A204.1 (cell line): ENCODE data around the gene AJUBA.
"Not testable (repeated sequence)": the region's sequence is repeated elsewhere in the genome, so short reads cannot be mapped to it uniquely, and the experiment has no call there.

ENCODE experiments used
- FAIRE-seq: peaks from 2 replicates; lab custom pipeline; 2012; peaks lifted over from hg19 to GRCh38; lab: Jason Lieb, UNC

AJUBA gene

DNA sequence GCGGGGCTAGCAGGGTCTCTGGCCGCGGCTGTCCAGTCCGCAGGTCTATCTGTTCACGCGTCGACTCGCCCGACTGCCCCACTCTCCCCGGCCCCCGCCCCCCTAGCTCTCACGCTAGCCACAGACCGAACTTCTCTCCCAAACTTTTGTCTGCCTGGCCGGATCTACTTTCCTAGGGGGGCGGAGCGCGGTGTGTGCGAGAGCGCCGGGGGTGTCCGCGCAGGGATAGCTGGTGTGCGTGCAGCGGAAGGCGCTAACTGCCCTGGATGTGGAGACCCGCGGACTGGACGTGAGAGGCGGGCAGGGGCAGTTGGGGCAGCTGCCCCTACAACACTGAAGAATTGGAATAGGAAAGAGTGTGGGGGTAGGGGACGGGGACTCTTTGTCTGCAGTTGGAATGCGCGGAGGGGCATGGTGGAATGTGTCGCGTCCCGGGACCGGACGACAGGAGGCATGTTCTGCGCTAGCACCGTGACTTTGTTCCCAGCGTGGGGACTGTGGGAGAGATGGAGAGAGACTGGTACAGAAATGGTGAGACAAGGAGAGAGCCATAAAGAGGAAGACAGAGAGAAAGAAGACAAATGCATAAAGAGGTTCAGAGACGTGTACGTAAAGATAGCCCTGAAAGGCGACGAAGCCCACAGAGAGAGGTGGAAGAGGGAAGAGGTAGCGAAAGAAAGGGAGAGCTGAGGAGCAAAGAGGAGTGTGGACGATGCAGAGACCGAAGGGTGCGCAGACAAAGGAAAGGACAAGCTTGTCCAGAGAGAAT, at the start of gene AJUBA:
Gene AJUBA (minus strand): TSS at position 75 of the 769 bp plus-strand sequence. CDS start 285 bp downstream, outside the sequence.
- FAIRE-seq, result no peak

DNA sequence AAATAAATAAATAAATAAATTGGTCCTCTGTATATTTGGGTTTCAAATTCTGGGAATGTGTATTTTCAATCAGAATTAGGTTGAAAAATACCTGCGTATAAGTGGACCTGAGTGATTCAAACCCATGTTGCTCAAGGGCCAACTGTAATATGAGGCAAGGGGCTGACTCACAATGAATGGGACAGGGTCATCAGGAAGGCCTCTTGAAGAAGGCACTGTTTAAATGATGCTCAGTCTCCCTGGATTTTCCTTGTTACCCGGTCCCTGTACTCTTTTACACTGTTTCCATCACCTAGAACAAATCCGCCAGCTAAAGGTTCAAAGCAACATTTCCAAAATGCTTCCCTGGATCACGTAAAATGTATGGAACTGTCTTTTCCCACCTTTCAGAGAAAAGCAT, 48.6 kb upstream of the AJUBA start:
- no peak for FAIRE-seq

DNA sequence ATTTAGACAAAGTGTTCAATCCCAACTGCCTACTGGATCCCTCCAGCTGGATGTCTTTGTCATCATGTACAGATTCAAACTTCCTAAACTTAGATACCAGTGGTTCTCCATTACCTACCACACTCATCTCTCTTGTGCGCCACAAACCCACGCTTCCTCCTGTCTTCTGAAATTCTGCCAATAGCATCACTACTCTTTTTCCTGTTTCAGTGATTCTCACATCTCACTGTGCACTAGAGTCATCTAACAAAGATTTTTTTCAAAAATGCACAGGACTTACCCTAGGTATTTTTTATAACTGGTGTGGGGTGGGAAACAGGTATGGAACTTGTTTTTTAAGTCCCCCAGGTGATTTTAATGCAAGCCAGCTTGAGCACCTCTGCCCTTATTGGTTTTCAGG, 46.4 kb upstream of the AJUBA start:
- FAIRE-seq, result no peak

DNA sequence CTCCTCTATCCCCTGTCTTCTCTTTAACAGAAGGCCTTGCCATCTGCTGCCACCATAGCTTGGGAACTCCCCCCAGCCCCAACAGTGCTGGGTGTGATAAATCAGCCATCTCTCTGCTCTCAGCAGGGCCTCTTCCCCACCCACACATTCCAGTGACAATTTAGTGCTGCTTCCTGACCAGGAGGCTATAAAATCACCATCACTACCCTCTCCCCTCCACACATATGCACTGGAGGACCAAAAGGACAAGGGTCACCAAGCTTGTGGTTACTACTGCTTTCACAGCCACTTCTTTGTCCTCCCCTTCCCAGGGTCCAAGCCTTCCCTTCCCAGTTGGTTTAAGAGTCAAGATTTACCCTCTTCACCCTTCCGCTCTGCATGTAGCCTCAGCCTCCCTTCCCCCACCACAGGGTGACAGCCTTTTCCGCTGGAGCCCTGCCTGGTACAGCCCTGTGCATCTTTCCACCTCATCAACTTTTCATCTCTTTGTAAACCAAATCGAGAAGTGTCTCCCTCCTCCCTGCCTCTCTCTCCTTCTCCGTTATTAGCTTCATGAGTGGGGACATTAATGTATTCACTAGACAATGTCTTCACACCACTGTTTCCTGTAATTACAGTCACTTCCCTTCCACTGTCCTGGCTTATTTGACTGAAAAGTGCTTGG, 42.9 kb upstream of the AJUBA start:
- no peak for FAIRE-seq

DNA sequence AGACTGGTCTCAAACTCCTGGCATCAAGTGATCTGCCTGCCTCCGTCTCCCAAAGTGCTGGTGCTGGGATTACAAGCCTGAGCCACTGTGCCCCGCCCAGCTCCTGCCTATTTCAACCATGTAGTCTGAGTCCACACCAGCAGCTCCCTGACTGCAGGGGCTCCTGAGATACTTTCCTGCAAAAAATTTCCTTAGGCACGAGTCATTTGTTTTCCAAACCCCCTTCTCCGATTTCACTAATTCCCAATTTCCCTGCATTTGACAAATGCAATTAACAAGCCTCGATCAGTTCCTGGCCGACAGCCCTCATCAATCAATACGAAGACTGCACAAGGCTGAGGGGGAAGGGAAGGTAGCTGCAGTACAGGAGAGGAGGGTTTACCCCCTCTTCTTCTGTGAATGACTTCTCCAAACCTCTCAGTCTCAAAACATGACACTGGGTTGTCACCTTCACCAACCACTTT, 42.3 kb upstream of the AJUBA start:
- FAIRE-seq, result no peak

DNA sequence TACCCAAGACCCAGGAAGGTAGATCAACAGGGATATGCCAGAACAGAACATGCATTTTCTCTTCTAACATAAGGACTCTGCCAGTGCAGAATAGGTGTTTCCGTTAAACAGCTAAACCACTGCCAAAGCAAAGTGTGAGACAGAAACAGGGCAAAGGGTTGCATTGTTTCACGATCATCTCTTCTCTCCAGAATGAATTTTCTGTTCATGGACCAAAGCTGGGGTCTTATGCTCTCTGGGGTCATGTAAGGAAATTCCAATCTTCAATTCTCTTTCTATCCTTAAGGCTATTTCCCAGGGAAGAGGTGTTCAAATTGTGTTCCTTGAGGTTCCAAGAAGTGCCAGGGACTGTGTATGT, 41.4 kb upstream of the AJUBA start:
- FAIRE-seq, result no peak

DNA sequence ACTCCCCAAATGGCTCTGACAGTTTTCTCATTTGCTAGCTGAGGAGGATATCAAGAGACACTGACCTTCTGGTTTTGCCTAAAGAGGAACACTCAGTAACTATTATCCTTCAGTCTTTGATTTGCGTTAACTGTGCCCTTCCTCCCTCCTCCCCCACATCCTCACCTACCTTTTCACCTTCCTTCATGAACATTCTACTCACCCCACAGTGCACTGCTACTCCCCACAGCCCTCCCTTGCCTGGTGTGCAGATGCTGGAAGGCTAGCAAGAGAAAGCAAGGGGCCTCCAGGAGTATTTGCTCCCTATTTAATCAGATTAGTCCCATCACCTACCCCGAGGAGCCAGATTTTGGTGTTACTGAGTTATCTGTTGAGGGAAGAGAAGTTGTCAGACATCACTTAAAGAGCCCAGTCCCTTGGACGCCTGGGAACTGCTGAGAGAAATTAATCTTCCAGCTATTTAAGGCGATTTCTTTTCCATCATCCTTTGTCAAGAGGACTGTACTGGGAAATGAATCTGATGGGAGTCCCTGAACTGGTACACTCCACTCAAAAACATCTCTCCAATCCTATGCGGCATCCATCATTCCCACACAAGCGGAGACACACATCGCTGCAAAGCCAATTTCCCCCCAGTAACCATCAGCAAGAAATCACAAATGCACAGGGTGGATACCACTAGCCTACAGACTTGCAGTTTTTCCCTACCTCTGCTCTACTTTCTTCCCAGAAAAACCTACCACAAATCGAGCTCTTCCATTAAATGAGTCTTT, 40.9 kb upstream of the AJUBA start:
- no peak for FAIRE-seq

DNA sequence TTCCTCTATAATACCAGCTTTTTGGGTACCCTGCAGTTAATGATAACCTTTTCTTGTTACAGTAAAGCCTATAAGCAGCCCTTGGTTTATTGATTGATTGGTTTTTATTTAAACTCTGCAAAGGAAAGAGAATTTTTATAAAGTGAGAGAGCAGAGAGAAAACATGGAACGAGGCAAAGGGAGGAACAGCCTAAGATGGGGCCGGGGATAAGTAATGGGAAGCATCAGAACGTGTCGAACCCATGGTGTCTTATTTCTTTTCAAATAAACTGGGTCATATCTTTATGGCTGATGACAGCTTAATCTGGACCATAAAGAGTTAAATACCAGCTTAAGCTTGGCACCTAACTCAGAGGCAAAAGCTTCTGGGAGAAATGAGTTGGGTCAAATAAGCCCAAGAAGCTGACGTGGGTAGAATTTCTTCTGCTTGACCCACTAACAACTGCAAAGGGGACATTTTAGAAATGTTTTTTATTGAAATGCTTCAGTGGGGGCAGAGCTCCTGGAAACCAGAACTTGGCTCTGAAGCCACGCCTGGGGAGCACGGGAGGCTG, 39.6 kb upstream of the AJUBA start:
- no peak for FAIRE-seq

DNA sequence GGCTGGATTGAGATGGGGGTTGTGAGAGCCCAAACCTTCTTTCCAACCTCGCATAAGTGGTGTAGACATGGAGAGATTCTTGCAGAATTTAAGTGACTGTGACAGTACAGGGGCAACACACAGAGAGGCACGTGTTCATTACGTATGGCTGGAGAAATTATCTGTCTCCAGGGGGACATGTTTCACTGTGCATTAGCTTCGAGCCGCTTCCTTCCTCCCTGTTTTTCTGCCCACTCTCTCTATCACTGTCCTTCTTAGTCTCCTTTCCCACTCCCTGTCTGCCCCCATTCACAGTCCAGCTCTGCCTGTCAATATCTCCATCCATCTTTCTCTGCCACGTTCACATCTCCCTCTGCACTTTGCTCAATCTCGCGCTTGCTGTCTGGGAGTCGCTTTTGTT, 39.1 kb upstream of the AJUBA start:
- FAIRE-seq, result no peak

DNA sequence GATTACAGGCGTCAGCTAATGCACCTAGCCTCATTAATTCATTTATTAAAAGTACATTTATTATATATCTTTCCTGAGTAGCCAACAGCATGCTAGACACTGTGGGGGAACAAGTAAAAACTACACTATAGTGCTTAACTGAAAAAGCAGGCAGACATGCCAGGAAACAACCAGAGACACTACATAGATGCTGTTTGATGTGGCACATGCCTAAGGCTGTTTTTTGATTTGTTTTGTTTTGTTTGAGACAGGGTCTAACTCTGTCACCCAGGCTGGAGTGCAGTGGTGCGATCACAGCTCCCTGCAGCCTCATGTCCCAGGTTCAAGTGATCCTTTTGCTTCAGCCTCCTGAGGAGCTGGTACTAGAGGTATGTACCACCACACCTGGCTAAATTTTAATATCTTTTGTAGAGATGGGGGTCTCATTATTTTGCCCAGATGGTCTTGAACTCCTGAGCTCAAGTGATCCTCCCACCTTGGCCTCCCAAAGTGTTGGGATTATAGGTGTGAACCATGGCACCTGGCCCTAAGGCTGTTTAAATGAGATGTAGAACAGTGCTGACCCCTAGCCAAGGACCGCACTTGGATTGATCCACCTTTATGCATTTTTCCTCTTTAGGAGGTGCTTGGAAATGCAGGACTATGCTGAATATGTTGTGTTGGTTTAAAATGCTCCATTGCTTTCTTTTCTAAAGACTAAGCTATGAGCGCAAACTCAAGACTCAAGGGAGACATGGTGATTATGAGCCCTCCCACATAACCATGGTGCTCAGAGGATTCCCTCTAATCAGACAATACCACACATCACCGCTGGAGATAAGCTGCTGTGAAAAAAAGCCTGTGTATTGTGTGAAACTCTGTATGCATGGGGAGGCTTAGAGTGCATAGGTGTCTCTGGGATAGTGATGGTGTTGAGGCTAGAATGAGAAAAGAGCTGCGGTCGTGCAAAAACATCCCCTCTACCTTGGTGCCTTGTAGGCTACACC, 38.1 kb upstream of the AJUBA start:
- FAIRE-seq, result no peak

DNA sequence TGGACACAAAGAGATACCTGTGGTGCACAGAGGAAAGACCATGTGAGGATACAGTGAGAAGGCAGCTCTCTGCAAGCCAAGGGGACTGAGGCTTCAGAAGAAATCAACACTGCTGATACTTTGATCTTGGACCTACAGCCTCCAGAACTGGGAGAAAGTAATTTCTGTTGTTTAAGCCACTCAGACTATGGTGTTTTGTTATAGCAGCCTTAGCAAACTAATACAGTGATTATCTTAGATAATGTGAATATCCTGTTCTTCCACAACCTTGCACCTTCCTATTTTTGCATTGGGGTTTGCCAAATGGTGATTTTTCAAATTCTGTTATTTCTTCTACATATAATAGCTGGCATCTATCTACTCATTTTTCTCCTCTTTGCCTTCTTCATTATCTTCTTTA, 35.8 kb upstream of the AJUBA start:
- no peak for FAIRE-seq

DNA sequence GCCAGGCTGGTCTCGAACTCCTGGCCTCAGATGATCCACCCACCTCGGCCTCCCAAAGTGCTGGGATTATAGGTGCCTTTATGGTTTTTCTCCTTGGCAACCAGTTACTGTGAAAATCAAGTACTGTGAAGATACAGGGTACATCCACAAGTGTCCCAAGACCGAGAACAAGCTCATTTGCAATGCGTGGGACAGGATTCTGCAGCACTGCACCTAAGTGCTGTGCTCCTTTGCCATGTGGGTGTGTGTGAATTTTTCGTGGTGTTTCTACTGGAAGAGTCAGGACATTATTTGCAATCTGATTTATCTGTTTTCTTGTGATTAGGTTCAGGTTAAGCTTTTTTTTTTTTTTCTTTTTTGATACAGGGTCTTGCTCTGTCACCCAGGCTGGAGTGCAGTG, 34.7 kb upstream of the AJUBA start:
- FAIRE-seq, result no peak

DNA sequence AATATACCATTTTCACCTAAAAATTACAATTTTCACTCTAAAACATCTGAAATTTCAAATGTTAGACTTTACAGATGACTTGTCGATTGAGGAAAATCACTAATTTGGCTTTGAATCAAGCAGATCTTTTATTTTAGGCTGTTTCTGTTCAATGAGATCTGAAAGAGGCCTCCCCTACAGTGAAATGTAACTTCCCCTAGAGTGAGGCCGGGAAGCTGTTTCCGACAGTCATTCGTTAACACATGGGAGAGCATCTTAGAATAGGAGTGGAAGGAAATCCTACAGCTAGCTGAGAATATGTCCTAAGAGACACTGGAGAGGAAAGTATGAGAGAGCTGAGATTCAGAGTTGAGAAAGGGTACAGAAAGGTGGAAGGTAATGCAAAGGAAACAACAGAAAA, 33.3 kb upstream of the AJUBA start:
- no peak for FAIRE-seq

DNA sequence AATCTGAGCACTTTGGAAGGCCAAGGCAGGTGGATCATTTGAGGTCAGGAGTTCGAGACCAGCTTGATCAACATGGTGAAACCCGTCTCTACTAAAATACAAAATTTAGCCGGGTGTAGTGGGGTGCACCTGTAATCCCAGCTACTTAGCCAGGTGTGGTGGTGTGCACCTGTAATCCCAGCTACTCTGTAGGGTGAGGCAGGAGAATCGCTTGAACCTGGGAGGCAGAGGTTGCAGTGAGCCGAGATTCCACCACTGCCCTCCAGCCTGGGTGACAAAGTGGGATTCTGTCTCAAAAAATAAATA, 31.4 kb upstream of the AJUBA start:
- FAIRE-seq, result not testable (repeated sequence)

DNA sequence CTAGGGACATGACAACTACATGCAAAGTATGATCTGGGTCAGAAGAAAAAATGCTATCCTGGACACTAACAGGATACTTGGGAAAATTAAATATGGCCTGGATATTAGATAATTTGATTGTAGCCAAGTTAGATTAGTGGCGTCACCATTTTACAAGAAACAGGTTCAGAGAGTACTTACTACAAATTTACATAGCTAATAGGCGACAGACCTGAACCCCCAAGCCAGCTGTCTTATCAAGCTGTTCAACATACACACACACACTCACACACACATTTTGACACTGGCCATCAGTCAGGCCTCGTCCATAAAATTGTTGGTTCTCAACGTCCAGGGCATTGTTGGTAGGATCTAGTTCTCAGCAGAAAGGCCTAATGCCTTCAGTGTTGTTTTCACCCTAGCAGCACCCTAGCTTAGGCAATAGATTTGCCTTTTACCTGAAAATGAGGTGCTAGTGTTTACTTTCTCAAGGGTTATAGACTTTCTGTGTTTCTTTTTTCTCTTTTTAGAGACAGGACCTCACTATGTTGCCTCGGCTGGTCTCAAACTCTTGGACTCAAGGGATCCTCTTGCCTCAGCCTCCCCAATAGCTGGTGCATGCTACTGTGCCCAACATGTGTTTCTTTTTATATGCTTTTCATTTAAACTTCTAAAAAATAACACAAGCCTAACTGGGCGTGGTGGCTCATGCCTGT, 30.9 kb upstream of the AJUBA start:
- no peak for FAIRE-seq

DNA sequence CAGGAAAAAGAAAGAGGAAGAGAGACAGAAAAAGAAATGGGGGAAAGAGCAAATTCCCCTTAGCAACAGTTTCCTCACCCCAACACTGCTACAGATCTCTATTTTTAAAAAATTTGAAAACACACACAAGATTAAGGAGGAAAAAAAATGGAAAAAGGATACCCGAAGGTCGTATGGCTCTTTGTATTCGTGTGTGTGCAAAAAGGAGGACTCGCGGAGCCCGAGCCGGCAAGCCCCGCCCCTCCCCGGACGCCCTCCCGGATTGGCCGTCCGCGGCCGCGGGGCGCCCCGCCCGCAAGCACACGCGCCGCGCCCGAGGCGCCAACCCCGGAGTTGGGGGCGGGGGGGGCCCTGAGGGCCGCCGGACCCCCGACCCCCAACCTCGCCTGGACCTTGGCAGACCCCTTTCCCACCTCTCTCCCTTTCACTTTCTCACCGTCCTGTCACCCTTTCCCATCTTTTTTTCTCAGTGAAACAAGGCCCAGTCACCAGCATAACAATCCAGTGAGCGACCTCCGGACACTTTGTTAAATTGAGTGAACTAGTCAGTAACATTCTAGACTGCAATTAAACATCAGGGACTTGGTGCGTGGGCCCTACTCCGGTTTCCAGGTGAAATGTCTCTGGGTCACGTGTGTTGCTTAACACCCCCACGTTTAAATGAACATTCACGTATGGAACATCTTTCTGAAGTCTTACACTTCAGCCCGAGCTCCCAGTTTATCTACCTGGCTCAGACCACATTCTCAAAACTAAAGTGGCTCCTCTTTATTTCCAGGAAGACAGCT, 27.8 kb upstream of the AJUBA start, which contains the start of gene C14orf93:
Gene C14orf93 (minus strand): TSS at position 205 of the 788 bp plus-strand sequence. CDS start 11,120 bp downstream, outside the sequence.
- no peak for FAIRE-seq

DNA sequence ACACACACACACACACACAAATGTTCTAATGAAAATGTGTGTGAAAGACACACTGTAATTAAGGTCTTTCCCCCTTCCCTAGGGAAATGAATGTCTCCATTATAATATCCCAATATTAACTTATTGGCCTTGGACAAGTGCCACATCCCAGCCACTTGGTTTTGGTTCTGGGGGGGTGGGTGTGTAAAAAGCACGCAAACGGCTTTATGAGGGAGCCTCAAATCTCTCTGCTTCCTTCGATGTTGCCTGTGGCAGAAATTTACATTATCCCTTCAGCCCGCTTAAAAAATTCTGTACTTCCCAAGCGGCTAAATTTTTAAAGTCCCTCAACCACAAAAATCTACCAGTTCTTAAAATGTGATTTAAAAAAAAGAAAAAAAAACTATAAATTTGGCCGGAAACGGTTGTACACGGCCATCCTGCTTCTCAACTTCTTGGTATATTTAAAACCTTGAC, 27.2 kb upstream of the AJUBA start:
- FAIRE-seq, result no peak

DNA sequence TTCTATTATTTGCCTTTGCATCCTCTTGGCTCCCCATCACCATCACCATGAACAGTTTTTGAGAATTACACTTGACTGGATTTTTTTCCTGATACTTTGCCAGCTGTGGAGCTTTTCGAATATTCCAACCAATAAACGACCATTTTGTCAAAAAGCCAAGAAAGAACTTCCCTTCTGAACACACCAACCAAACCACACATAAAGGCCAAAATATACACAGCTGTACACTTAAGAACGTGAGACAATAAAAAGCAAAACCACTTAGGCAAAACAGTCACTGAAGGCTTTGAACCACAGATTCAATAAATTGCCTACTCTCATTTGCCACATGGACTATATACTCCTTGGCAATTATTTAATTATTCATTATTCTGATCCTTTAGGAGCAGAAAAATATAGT, 26.5 kb upstream of the AJUBA start:
- no peak for FAIRE-seq

DNA sequence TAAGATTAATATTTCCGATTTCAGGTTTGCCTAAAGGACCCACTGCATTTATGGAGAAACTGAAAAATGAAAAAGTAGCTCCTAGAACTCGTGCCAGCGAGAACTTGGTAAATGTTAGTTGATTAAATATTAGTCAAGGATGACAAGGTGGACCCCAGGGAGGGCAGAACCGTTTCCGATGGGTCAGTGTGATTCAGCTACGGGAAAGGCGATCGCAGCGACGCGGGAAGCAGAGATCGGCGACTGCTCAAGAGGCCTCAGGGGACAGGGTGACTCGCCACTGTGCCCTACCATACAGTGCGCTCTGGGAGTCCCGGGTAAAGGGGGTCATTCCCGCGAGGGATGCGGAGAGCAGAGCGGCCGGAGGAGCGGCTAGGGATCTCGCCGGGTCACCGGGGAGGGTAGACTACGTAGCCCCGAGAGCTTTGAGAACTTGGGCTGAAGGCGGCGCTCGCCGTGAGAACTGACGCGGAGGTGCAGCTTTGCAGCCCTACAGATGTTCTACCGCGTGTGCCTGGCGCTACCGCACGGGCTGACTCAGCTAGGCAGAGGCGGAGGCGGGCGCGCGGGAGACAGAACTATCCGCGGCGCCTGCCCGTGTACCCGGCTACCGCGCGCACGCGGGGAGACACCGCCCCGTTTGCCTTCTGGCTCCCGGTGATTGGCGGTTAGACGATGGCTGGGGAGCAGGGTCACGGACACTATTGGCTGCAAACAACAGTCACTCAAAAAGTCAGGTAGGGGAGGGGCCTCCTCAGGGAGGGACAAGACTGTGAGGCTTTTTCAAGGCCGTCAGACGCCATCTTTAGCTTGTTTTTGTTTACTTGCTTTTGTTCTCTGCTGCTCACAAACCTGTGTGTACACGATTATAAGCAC, 24.4 kb upstream of the AJUBA start:
- peak; percentile 96 for FAIRE-seq
